NCI-H2029 (cell line): ENCODE results near the gene MYO1G.
"Not testable (repeated sequence)": the region's sequence is repeated elsewhere in the genome, so short reads cannot be mapped to it uniquely, and the experiment has no call there.

ENCODE experiments used
- DNase-seq: peaks from one replicate; lab custom pipeline; 2025; lab: John Stamatoyannopoulos, UW

Gene MYO1G

GRCh38 chr7:44936322-44936721, 42.5 kb downstream of the MYO1G start:
- DNase-seq: no peak

- DNase-seq: no peak
These were observed 43.2 kb downstream of the MYO1G start for GRCh38 chr7:44935583-44935982.

- no peak for DNase-seq
These were observed 43.8 kb downstream of the MYO1G start for GRCh38 chr7:44935016-44935415.

- DNase-seq: not testable (repeated sequence)
These were observed 44.3 kb downstream of the MYO1G start for GRCh38 chr7:44934510-44934909.

GRCh38 chr7:44930921-44931320, 47.9 kb downstream of the MYO1G start:
- no peak for DNase-seq

GRCh38 chr7:44922351-44922694, 56.5 kb downstream of the MYO1G start:
- DNase-seq: no peak

GRCh38 chr7:44921607-44922350, 57.0 kb downstream of the MYO1G start:
- DNase-seq: peak; percentile 77

GRCh38 chr7:44920119-44920518, 58.7 kb downstream of the MYO1G start:
- DNase-seq: no peak

- no peak for DNase-seq
These were observed 60.8 kb downstream of the MYO1G start for GRCh38 chr7:44918029-44918428.

GRCh38 chr7:44917465-44917864, 61.4 kb downstream of the MYO1G start:
- DNase-seq: no peak

- no peak for DNase-seq
These were observed 63.7 kb downstream of the MYO1G start for GRCh38 chr7:44914992-44915607.

- no peak for DNase-seq
These were observed 66.0 kb downstream of the MYO1G start for GRCh38 chr7:44912775-44913347.
